Testis (tissue), 2 donors: Measurements from ENCODE around the gene ANKRD33.

Source experiments
- POLR2A ChIP-seq: fragments of 450-650 bp; IDR thresholded peaks from one replicate; pipeline ENCODE4 v1.6.1; 2017; ENCODE audit warnings: antibody characterized with exemption, mild to moderate bottlenecking, moderate library complexity
- TF ChIP-seq, protein P1 (sequence below), 3 experiments: fragments of 450-650 bp in 2 of 3; fragments of 200-600 bp in 1 of 3; sonication (generic) in 1 of 3; IDR thresholded peaks; one replicate each; pipeline ENCODE4 v1.5.1; 2016 to 2019; ENCODE audit warnings: antibody characterized with exemption in 3 of 3, mild to moderate bottlenecking in 2 of 3, moderate library complexity in 1 of 3

DNA sequence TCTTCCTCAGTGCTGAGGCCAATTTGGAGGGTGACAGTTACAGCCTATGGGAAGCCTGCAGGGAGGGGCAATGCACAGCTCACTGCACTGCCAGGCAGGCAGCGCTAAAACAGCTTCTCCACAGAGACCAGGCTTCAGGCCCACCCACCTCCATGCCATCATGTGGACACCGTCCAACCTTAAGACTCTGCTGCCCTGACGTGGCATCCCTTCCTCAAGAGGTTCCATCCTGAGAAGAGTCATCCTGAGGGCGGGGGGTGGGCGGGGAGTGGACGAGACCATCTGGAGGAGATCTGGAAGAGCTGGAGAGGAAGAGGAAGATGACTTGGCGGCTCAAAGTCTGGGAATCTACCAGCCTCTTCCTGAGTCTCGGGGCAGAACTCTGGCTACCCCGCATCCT is 11.0 kb downstream of the ANKRD33 start:
- no peak for TF ChIP-seq POLR2A
- TF ChIP-seq, protein P1, sequence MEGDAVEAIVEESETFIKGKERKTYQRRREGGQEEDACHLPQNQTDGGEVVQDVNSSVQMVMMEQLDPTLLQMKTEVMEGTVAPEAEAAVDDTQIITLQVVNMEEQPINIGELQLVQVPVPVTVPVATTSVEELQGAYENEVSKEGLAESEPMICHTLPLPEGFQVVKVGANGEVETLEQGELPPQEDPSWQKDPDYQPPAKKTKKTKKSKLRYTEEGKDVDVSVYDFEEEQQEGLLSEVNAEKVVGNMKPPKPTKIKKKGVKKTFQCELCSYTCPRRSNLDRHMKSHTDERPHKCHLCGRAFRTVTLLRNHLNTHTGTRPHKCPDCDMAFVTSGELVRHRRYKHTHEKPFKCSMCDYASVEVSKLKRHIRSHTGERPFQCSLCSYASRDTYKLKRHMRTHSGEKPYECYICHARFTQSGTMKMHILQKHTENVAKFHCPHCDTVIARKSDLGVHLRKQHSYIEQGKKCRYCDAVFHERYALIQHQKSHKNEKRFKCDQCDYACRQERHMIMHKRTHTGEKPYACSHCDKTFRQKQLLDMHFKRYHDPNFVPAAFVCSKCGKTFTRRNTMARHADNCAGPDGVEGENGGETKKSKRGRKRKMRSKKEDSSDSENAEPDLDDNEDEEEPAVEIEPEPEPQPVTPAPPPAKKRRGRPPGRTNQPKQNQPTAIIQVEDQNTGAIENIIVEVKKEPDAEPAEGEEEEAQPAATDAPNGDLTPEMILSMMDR (IDR thresholded peaks at IDR 0.05): no peak
